Measurements from ENCODE around the gene TMX4.

- TF ChIP-seq CTCF (IDR thresholded peaks at IDR 0.05; ENCODE audit: low read length) (no peak), EZH2 (IDR thresholded peaks at IDR 0.05; ENCODE audit: borderline replicate concordance, low read length) (no peak)
Measured at GRCh38 chr20:8032499-8032898, 12.9 kb upstream of the TMX4 start.

Data from OCI-LY1 (cell line).